Left forelimb (tissue), 1 donor: Measurements from ENCODE around the gene RADX.
"Not testable (repeated sequence)": the region's sequence is repeated elsewhere in the genome, so short reads cannot be mapped to it uniquely, and the experiment has no call there.

ENCODE experiments used
- DNase-seq: peaks from one replicate; pipeline ENCODE4 v3.0.0-alpha.2; 2018; ENCODE audit warnings: low spot score

The RADX gene

GRCh38 chrX:106611679-106612392, at the start of gene RADX:
RADX (plus strand) TSS chrX:106611978; CDS start chrX:106612081, 103 bp downstream.
- peak; percentile 77 for DNase-seq

GRCh38 chrX:106564986-106565385, 46.8 kb upstream of the RADX start:
- no peak for DNase-seq

GRCh38 chrX:106566362-106566761, 45.4 kb upstream of the RADX start:
- DNase-seq, result no peak

GRCh38 chrX:106581856-106582255, 29.9 kb upstream of the RADX start:
- DNase-seq, result no peak

- DNase-seq, result no peak
These were observed 26.3 kb upstream of the RADX start for GRCh38 chrX:106585478-106585877.

- DNase-seq, result no peak
These were observed 23.0 kb upstream of the RADX start for GRCh38 chrX:106588801-106589200.

GRCh38 chrX:106599411-106599810, 12.4 kb upstream of the RADX start:
- no peak for DNase-seq

- DNase-seq, result no peak
These were observed 5.2 kb upstream of the RADX start for GRCh38 chrX:106606571-106606970.

GRCh38 chrX:106608016-106608415, 3.8 kb upstream of the RADX start:
- DNase-seq, result no peak

GRCh38 chrX:106611317-106611678, 480 bp upstream of the RADX start:
- no peak for DNase-seq

GRCh38 chrX:106612393-106612763, 600 bp downstream of the RADX start:
- no peak for DNase-seq

- no peak for DNase-seq
These were observed 1.5 kb downstream of the RADX start for GRCh38 chrX:106613277-106613676.

- DNase-seq, result no peak
These were observed 3.3 kb downstream of the RADX start for GRCh38 chrX:106615041-106615440.

GRCh38 chrX:106619797-106620196, 8.0 kb downstream of the RADX start:
- DNase-seq, result no peak

- no peak for DNase-seq
These were observed 10.1 kb downstream of the RADX start for GRCh38 chrX:106621836-106622235.

- DNase-seq, result no peak
These were observed 15.0 kb downstream of the RADX start for GRCh38 chrX:106626789-106627188.

GRCh38 chrX:106631615-106632014, 19.8 kb downstream of the RADX start:
- no peak for DNase-seq

- no peak for DNase-seq
These were observed 38.0 kb downstream of the RADX start for GRCh38 chrX:106649523-106650428.

GRCh38 chrX:106653625-106654024, 41.8 kb downstream of the RADX start:
- DNase-seq, result not testable (repeated sequence)

- no peak for DNase-seq
These were observed 58.9 kb downstream of the RADX start for GRCh38 chrX:106670631-106671030.

GRCh38 chrX:106672527-106672926, 60.7 kb downstream of the RADX start:
- DNase-seq, result no peak

- no peak for DNase-seq
These were observed 68.9 kb downstream of the RADX start for GRCh38 chrX:106680716-106681115.

GRCh38 chrX:106684207-106684606, 72.4 kb downstream of the RADX start:
- DNase-seq, result no peak
